COR-L47 (cell line): Measurements from ENCODE around the gene CHRNA1.
"Not testable (repeated sequence)": the region's sequence is repeated elsewhere in the genome, so short reads cannot be mapped to it uniquely, and the experiment has no call there.

ENCODE experiments used
- DNase-seq: peaks from one replicate; lab custom pipeline; 2025; lab: John Stamatoyannopoulos, UW

The CHRNA1 gene

GRCh38 chr2:174716785-174717184 is 47.5 kb downstream of the CHRNA1 start:
- DNase-seq, result no peak

- no peak for DNase-seq
These were observed 50.6 kb downstream of the CHRNA1 start for GRCh38 chr2:174713686-174714085.

GRCh38 chr2:174711206-174711605 is 53.1 kb downstream of the CHRNA1 start:
- no peak for DNase-seq

DNA sequence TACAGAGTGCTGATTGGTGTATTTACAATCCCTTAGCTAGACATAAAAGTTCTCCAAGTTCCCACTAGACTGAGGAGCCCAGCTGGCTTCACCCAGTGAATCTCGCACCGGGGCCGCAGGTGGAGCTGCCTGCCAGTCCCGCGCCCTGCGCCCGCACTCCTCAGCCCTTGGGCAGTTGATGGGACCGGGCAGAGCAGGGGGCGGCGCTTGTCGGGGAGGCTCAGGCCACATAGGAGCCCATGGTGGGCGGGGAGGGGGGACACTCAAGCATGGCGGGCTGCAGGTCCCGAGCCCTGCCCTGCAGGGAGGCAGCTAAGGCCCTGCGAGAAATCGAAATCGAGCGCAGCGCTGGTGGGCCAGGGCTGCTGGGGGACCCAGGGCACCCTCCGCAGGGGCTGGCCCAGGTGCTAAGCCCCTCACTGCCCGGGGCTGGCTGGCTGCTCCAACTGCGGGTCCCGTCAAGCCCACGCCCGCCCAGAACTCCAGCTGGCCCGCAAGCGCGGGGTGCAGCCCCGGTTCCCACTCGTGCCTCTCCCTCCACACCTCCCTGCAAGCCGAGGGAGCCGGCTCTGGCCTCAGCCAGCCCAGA is 54.8 kb downstream of the CHRNA1 start:
- not testable (repeated sequence) for DNase-seq

DNA sequence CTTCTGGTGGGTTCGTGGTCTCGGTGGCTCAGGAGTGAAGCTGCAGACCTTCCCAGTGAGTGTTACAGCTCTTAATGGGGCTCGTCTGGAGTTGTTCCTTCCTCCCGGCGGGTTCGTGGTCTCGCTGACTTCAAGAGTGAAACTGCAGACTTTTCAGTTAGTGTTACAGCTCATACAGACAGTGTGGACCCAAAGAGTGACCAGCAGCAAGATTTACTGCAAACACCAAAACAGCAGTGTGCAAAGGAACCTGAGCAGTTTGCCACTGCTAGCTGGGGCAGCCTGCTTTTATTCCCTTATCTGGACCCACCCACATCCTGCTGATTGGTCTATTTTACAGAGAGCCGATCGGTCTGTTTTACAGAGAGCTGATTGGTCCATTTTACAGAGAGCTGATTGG is 55.6 kb downstream of the CHRNA1 start:
- no peak for DNase-seq

DNA sequence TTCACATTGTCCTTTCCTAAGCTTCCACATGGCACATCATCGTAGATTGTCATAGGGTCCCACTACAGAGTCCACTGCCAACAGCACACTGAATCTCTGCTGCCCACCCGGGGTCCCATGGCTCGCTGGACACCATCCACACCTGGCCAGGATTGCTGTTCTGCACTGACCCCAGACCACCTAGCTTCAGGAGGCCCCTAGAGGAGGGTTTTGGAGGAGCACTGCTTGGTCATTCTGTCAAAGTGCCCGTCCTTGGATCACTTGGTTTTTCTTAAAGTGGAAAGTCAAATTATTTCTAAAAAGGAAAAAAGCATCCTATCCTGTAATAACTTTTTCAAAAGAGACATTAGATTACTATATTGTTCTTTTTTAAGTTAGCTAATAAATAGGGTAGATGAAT is 59.0 kb downstream of the CHRNA1 start:
- no peak for DNase-seq

GRCh38 chr2:174704642-174705041 is 59.6 kb downstream of the CHRNA1 start:
- DNase-seq, result no peak

- DNase-seq, result no peak
These were observed 60.2 kb downstream of the CHRNA1 start for GRCh38 chr2:174704061-174704460.

- no peak for DNase-seq
These were observed 60.8 kb downstream of the CHRNA1 start for GRCh38 chr2:174703430-174703829.

DNA sequence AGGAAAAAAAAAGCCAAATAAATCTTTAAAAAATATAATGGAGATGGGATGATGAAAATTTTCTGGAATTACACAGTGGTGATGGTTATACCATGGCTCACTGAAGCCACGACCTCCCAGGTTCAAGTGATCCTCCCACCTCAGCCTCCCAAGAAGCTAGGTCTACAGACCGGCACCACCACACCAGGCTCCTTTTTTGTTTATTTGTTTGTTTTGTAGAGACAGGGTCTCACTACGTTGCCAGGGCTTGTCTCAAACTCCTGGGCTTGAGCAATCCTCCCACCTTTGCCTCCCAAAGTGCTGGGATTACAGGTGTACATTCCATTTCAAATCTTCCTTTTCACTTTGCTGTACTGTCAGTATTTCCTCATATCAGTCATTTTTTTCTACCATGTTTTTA is 61.7 kb downstream of the CHRNA1 start:
- DNase-seq, result no peak

- DNase-seq, result peak; percentile 13
These were observed 64.1 kb downstream of the CHRNA1 start for GRCh38 chr2:174699993-174700766.
